OCI-LY7 (cell line): Measurements from ENCODE around the gene LPP.

Source experiments
- CTCF ChIP-seq: fragments of 200-600 bp; sonication (generic); conservative IDR thresholded peaks from 2 replicates; pipeline ENCODE4 v1.5.1; 2014; ENCODE audit warnings: mild to moderate bottlenecking, antibody characterized with exemption, low read length, moderate library complexity, mixed read lengths
- EZH2phosphoT487 ChIP-seq: fragments of 200-600 bp; sonication (generic); IDR thresholded peaks from 2 replicates; pipeline ENCODE4 v1.6.1; 2018; ENCODE audit warnings: low read depth, borderline replicate concordance, mild to moderate bottlenecking, mixed run types, antibody characterized with exemption, low read length, moderate library complexity, mixed read lengths

- no peak for TF ChIP-seq CTCF
- no peak for TF ChIP-seq EZH2phosphoT487
Observed at GRCh38 chr3:188111002-188111584, 42.9 kb upstream of the LPP start.
